GDM1 (cell line): ENCODE measurements around the gene SYCE1.
A peak's percentile ranks its signal among the peaks of the same experiment; 100 is the strongest.
"Not testable (repeated sequence)": the region's sequence is repeated elsewhere in the genome, so short reads cannot be mapped to it uniquely, and the experiment has no call there.

Source experiments
- DNase-seq: peaks from one replicate; lab custom pipeline; 2025; lab: John Stamatoyannopoulos, UW

SYCE1 gene

GRCh38 chr10:133557381-133557780, 8.0 kb downstream of the SYCE1 start:
- DNase-seq = no peak

DNA sequence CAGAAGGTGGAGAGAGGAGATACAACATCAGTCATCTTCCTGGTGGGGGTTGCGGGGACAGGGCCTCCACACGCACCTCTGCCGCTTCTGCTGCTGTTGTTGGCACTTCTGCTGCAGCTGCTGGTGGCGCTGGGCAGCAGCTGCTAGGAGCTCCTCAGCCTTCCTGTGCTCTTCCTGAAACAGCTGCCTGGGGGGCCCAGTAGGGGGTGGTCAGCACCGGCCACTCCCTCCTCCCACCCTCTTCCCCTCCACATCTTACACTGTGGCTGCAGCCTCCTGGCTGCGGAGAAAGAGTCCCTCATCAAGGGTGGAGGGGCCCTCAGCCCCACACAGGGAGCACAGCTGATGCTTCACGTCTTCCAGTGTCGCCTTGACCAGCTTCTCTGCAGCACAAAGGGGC, 9.9 kb downstream of the SYCE1 start:
- no peak for DNase-seq

- DNase-seq = no peak
Measured at GRCh38 chr10:133554600-133554999, 10.8 kb downstream of the SYCE1 start.

- DNase-seq = no peak
Measured at GRCh38 chr10:133544506-133544905, 20.9 kb downstream of the SYCE1 start.

DNA sequence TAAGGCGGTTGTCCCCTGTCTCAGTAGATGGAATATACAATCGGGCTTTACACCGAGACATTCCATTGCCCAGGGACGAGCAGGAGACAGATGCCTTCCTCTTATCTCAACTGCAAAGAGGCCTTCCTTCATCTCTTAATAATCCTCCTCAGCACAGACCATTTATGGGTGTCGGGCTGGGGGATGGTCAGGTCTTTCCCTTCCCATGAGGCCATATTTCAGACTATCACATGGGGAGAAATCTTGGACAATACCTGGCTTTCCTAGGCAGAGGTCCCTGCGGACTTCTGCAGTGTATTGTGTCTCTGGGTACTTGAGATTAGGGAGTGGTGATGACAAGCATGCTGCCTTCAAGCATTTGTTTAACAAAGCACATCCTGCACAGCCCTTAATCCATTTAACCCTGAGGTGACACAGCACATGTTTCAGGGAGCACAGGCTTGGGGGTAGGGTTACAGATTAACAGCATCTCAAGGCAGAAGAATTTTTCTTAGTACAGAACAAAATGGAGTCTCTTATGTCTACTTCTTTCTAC, 23.9 kb downstream of the SYCE1 start:
- DNase-seq = not testable (repeated sequence)

DNA sequence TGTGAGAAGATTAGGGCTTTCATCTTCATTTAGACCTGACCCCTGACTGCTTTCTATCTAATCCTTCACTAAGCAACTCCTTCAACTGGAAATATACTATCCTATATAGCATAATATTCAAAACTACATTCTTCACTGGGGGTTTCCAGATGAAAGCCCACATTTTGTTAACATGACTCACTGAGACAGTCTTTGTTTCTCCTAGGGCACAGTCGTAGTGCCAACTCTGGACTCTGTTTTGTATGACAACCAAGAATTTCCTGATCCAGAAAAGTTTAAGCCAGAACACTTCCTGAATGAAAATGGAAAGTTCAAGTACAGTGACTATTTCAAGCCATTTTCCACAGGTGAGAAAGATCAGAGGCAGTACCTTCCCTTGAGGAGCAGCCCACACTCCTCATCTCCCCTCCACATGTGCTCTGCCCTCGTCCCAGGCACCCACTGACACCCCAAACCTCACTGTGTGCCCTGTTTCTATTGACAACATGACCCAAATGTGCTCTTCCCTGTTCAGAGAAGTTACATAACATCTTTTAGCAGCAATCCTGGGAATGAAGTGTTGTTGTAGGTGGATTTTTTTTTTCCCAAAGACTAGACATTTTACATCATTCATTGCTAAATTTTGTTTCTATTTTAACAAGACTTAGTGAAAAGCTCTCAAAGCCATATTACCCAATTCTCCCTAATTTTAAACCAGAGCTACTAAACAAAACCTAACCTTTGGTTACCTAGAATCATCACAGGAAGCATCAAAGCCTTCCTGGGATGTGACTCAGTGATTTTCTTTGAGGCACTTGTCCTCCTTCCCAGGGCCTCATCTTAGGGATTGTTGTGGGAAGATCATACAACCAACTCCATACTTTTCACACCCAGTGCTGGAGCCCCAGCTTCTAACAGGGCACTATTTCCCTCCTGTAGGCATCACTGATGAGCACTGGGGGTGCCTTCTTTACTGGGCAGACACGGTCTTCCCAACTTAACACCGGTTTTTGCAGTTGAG, 27.5 kb downstream of the SYCE1 start:
- DNase-seq = no peak

GRCh38 chr10:133536198-133536597, 29.2 kb downstream of the SYCE1 start:
- no peak for DNase-seq

- no peak for DNase-seq
Measured at GRCh38 chr10:133534417-133534816, 31.0 kb downstream of the SYCE1 start.

GRCh38 chr10:133532871-133533270, 32.5 kb downstream of the SYCE1 start:
- no peak for DNase-seq

- DNase-seq = peak; percentile 59
Measured at GRCh38 chr10:133530506-133530905, 34.9 kb downstream of the SYCE1 start.

DNA sequence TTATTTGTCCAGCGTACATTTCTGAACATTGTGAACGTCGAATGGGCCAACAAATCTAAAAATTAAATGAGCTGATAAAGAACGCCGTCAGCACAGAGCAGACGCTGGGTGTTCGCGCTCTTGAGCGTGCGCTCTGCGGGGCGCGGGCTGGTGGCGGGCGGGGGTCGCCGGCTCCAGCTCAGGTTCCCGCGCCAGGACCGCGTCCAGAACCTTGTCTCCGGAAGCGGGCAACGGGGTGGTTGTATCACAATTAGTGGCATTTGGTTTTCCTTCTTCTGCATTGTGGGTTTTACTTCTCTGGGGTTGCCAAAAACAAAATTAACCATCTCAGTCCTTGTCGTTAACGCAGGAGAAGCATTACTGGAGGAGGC, 35.8 kb downstream of the SYCE1 start:
- peak; percentile 17 for DNase-seq

GRCh38 chr10:133528845-133529575, 36.4 kb downstream of the SYCE1 start:
- DNase-seq = peak; percentile 56

GRCh38 chr10:133528296-133528844, 37.0 kb downstream of the SYCE1 start:
- no peak for DNase-seq

GRCh38 chr10:133527771-133528271, 37.6 kb downstream of the SYCE1 start:
- no peak for DNase-seq

- no peak for DNase-seq
Measured at GRCh38 chr10:133526957-133527588, 38.3 kb downstream of the SYCE1 start, which contains the start of gene CYP2E1. CYP2E1 (plus strand) TSS chr10:133527363; CDS start chr10:133527396, 33 bp downstream.

DNA sequence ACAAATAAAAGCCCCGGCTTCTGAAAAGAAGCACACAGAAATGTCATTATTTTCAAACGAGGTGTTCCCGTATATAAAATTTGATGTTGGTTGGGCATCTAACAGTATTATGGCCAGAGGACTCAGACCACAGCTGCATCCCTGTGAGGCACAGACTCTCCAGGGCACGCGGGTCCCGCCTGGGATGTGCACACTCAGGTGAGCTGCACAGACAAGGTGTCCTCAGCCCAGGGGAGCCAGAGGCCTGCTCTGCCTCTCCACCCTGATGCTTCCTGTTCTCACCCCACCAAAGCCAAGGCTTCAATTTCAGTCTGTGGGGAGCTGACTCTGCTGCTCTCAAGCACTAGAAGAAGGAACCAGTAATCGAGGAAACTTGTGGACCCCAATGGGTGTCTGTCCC, 39.9 kb downstream of the SYCE1 start:
- DNase-seq = no peak

GRCh38 chr10:133523631-133524203, 41.7 kb downstream of the SYCE1 start:
- DNase-seq = no peak

GRCh38 chr10:133520193-133520738, 45.1 kb downstream of the SYCE1 start:
- peak; percentile 85 for DNase-seq

- not testable (repeated sequence) for DNase-seq
Measured at GRCh38 chr10:133518517-133518916, 46.9 kb downstream of the SYCE1 start.

DNA sequence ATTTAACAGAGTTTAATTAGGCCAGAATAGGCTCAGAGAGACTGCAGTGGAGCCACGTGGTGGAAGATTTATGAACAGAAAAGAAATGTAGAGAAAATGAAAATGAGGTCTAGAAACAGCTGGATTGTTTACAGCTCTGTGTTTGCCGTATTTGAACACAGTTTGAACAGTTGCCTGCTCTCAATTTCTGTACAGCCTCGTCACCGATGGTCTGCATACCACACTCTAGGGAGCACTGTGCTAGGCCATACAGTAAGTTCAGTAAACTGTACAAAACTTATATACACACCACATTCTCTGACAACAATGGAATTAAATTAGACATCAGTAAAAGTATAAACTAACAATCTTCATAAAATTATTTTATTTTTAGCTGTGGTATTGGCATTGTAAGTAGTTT, 49.3 kb downstream of the SYCE1 start:
- DNase-seq = no peak

- DNase-seq = no peak
Measured at GRCh38 chr10:133515471-133515870, 49.9 kb downstream of the SYCE1 start.
